GM21825 (cell line): ENCODE data around the gene PTPRQ.

Experiments used
- ATAC-seq: cut with Tn5 transposase; IDR thresholded peaks from one replicate; pipeline ENCODE4 v1.9.1; 2021; ENCODE audit warnings: mild to moderate bottlenecking, moderate library complexity; ENCODE audit not compliant: unreplicated experiment

The PTPRQ gene

GRCh38 chr12:80698256-80698655, 254.2 kb downstream of the PTPRQ start:
- no peak for ATAC-seq

DNA sequence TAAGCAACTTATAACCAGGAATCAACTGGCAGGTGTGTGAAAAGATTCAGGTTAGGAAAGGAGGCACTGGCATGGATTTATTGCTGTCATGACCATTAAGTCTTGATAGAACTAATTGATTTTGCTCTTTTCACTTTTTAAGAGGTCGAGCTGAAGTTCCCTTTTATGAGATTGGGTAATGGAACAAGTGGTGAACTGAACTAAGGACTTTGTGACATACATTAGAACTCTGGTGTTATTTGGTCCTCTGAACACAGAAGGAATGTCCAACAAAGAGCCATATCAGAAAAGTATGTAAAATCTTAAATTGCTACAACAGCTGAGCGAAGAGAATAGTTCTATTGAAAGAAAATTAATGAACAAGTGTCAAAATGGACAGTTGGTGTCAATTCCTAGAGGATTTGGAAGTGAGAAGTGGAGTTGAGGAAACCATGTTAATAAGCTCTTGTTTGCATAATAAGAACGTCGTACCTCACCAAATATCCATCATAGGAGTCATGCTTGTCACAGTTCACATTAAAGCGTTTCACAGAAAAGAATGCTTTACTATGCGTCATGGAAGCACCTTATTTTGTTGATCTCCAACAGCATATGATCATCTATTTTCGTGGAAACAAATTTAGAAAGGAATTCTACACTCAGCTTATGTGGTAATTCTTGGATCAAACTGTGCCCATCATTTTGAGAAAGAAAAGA, 255.0 kb downstream of the PTPRQ start:
- ATAC-seq, result no peak

GRCh38 chr12:80700327-80700726, 256.3 kb downstream of the PTPRQ start:
- no peak for ATAC-seq

DNA sequence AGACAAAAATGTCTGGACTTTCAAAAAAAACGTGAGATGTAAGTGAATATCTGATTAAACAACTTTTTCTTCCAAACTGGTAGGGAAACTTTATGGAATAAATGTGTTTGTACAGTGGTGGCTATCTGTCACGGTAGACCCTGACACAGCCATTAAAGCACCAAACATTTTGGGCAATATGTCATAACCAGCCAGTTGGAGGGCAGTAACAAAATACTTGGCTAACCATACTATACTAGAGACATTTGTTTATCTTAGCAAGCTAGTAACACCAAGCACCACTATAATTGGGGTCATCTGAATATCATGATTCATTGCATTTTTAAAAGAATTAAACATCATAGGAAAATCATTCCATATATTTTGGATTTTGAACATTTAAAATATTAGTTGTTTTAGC, 257.4 kb downstream of the PTPRQ start:
- no peak for ATAC-seq

- peak; percentile 75 for ATAC-seq
These were observed 259.1 kb downstream of the PTPRQ start for GRCh38 chr12:80702889-80703805.

DNA sequence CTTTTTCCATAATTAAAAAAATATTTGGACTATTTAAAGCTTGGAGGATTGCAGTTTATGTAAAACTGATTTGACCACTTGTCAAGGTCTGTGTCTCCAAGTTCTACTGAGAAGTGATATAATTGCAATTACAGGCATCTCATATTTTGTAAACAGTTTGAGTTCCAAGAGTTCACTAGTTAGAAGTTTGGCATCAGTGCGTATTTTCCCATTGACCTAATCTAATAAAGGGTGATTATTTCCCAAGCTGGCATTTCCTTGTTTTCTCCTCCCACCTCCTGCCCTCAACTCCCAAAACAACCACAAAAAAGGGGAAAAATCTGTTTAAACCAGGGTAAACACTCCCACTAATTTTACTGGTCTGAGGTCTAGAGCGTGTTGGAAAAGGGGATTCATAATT, 260.4 kb downstream of the PTPRQ start:
- no peak for ATAC-seq

GRCh38 chr12:80707126-80707829, 263.2 kb downstream of the PTPRQ start, which contains the start of gene MYF6:
MYF6 (plus strand) TSS chr12:80707634; CDS start chr12:80707720, 86 bp downstream.
- ATAC-seq, result no peak

- no peak for ATAC-seq
These were observed 263.8 kb downstream of the PTPRQ start for GRCh38 chr12:80707830-80708258.

GRCh38 chr12:80708259-80708974, 264.4 kb downstream of the PTPRQ start:
- ATAC-seq, result no peak

- no peak for ATAC-seq
These were observed 264.9 kb downstream of the PTPRQ start for GRCh38 chr12:80708975-80709328.

DNA sequence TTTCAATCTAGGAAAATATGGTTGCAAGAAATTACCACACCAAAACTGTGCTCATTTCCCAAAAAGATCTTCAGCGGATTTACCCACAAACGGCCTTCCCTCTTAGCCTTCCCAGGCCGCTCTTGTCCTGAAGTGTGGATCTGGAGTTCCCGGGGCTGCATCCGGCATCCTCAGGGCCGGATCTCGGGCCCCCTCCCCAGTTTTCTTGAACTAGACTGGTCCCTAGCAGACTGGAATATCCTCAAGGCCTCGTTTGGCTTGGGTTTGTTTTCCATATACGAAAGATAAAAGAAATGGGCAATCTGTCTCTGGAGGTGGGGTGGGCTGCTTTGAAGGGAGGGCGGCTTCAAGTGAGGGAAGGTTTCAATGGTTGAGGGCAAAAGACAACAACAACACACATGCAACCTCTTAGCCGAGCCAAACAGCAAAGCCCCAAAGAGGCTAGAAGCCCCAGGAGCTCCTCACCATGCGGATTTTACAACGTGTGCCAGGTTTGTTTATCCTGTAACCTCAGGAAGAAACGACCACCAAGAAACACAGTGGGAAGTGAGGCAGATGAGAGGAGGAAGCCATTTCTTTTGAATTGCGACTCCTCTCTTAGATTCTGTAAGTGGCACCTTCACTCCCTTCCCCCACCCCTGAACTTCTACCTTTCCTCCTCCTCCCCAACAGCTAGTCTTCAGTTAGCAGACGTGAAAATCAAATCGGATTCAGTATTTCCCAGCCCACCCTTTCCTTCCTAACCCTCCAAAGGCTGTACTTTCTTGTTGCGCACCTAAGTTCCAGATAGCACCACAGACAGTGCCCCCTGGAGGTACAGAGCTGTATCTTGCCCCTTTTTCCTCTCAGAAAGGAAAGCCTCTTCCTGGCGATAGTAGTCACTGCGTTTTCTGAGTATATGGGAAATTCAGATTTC, 266.0 kb downstream of the PTPRQ start:
- peak; percentile 62 for ATAC-seq

- peak; percentile 13 for ATAC-seq
These were observed 266.9 kb downstream of the PTPRQ start for GRCh38 chr12:80710727-80711449.

DNA sequence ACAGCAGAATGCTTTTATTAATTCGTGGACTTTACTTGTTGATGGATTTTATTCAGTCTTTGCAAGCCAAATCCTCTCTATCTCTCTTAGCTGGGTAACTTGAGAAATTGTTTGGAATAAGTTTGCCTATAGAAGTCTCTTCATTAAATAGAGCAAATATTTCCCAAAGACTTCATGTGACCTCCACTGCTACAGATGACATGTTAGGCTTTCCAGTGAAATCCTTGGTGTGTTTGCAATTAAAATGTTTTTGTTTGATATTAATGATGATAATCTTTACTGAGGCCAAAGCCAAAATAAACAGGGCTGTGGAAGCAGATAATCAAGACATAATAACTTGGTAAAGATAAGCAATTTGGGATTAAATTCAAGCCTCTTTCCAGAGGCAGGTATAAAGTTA, 267.8 kb downstream of the PTPRQ start:
- no peak for ATAC-seq

DNA sequence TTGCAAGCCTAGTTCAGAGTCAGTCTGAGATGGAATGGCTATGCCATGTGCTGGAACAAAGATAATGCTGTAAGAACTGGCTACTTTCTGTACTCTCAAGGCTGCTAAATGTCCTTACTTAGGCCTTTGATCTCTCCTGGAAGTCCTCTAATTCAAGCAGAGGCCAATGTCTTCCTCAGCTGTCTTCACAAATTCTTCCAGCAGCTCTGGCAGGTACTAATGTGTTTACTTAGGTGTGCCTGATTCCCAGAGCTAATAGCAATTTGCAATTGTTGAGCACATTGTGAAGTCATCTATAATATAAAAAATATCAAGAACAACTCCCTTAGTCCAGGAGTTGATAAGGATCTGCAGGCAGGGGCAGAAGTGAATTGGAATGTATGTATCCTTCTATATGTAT, 268.8 kb downstream of the PTPRQ start:
- no peak for ATAC-seq

- no peak for ATAC-seq
These were observed 269.4 kb downstream of the PTPRQ start for GRCh38 chr12:80713419-80713818.

DNA sequence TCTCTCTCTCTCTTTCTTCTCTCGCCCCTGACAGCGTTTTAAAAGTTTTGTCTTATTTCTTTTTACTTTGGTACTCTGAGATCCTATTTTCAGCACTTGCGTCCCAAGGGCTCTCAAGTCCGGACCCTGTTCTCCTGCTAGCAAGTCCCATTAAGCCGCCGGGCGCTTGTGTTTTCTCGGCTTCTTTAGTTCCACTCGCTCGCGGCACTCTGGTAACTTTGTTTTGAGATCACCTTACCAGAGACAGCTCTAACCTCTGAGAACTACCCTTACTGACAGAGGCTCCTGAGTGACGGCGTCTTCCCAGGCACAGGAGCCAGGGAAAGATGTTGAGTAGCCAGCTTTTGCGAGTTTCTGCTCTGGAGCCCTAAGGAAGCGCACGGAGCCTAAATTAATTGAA, 270.0 kb downstream of the PTPRQ start:
- no peak for ATAC-seq

DNA sequence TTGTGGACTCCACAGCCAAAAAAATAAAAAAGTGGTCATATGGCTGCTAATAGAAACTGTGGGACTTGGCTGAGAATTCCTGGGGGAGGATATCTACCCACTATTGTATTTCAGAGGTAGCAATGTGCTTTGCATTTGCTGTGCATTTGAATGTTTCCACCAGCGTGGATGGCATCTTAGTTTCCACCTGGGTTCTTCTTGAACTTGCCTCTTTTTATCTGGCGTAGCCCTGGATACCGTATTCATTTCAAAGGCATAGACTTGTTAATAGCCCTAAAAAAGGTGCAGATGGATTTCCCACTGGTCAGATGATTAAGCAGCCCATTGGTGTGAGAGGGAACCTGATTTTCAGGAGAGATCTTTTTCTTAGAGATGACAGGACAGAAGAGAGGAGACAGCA, 270.8 kb downstream of the PTPRQ start:
- ATAC-seq, result no peak

DNA sequence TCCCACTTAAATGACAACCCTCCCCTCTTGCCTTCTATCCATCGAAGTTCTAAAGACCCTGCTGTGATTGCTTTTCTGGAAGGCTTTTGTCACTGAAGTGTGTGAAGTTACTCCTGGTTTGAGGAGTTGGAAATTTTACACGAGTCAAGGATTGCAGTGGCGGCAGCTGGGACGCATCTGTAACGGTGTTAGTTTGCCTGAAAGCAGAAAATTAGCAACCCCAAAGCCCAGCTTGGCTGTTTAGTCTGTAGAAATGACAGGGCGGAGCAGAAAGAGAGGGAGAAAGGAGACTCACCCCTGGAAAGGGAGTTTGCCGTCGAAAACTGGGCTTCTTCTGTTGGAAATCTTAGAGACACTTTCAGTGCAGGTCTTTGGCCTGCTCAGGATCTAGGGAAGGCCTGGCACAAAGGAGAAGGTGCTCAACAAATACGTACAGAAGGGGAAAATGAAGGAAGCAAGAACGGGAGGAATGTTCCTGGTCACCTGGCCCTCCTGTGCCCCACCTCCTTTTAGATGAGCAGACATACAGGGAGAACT, 271.7 kb downstream of the PTPRQ start:
- ATAC-seq, result no peak
